Measurements from ENCODE around the gene GALNT17. TPM values are rescaled to one million over a fixed set of nuclear protein-coding genes. Genes with fewer than 3 reads are reported as not detected.

GALNT17 gene
- total RNA-seq, 1 donor from 2014 or later, result 57.9 TPM

Small RNA genes lying within 50 kb of the gene (microRNA-seq; reads per million reads assigned to microRNA genes)
- gene MIR3914-1 (ENCODE audit: borderline number of aligned reads) (not detected), gene MIR3914-2 (ENCODE audit: borderline number of aligned reads) (not detected)
